GM12878 (cell line): ENCODE data around the gene SSBP3. TPM values are rescaled to one million over a fixed set of nuclear protein-coding genes. Genes with fewer than 3 reads are reported as not detected.

ENCODE experiments used
- ATF7 ChIP-seq: fragments of 450-650 bp; IDR thresholded peaks from 2 replicates; pipeline ENCODE4 v1.6.1; 2016; ENCODE audit warnings: low read depth, mild to moderate bottlenecking
- BMI1 ChIP-seq: fragments of 450-650 bp; IDR thresholded peaks from 2 replicates; pipeline ENCODE4 v1.6.1; 2016; ENCODE audit warnings: mild to moderate bottlenecking, moderate library complexity, borderline replicate concordance
- CBX3 ChIP-seq: fragments of 200-600 bp; sonication (generic); IDR thresholded peaks from 2 replicates; pipeline ENCODE4 v1.6.1; 2016; ENCODE audit warnings: low read depth, borderline replicate concordance
- DPF2 ChIP-seq: fragments of 450-650 bp; IDR thresholded peaks from 2 replicates; pipeline ENCODE4 v1.6.1; 2017; ENCODE audit warnings: mild to moderate bottlenecking
- E2F4 ChIP-seq: IDR thresholded peaks from 2 replicates; pipeline ENCODE4 v1.6.1; 2012; ENCODE audit warnings: low read depth, low read length, improper control_type of control experiment
- EGR1 ChIP-seq, 2 experiments: IDR thresholded peaks; 1 replicate in 1 of 2; 2 replicates in 1 of 2; pipeline ENCODE4 v1.6.1; 2011 to 2012; ENCODE audit warnings: low read depth in 2 of 2, low read length in 2 of 2, borderline replicate concordance in 1 of 2, mild to moderate bottlenecking in 1 of 2, moderate library complexity in 1 of 2
- EP300 ChIP-seq, 2 experiments: fragments of 150-350 bp in 1 of 2; IDR thresholded peaks; 2 replicates each; pipeline ENCODE4 v1.6.1; 2011 to 2012; ENCODE audit warnings: low read depth in 2 of 2, low read length in 2 of 2, borderline replicate concordance in 1 of 2, improper control_type of control experiment in 1 of 2, inconsistent platforms in 1 of 2; ENCODE audit not compliant: control insufficient read depth in 1 of 2
- MTA3 ChIP-seq: IDR thresholded peaks from 2 replicates; pipeline ENCODE4 v1.6.1; 2012; ENCODE audit warnings: low read length, inconsistent platforms, borderline replicate concordance
- NFYA ChIP-seq: IDR thresholded peaks from 2 replicates; pipeline ENCODE4 v1.6.1; 2011; ENCODE audit warnings: low read depth, mild to moderate bottlenecking, low read length, improper control_type of control experiment, borderline replicate concordance
- NKRF ChIP-seq: fragments of 450-650 bp; conservative IDR thresholded peaks from 2 replicates; pipeline ENCODE4 v1.6.1; 2017; ENCODE audit warnings: mild to moderate bottlenecking, moderate library complexity
- NR2C2 ChIP-seq: IDR thresholded peaks from 2 replicates; pipeline ENCODE4 v1.6.1; 2011; ENCODE audit warnings: borderline replicate concordance, low read depth; ENCODE audit not compliant: control insufficient read depth, insufficient read length
- NR2F1 ChIP-seq: fragments of 450-650 bp; conservative IDR thresholded peaks from 2 replicates; pipeline ENCODE4 v1.6.1; 2017; ENCODE audit warnings: mild to moderate bottlenecking
- PKNOX1 ChIP-seq: fragments of 450-650 bp; IDR thresholded peaks from 2 replicates; pipeline ENCODE4 v1.6.1; 2016; ENCODE audit warnings: mild to moderate bottlenecking
- PML ChIP-seq: IDR thresholded peaks from 2 replicates; pipeline ENCODE4 v1.6.1; 2012; ENCODE audit warnings: low read length, inconsistent platforms
- RBBP5 ChIP-seq: fragments of 200-600 bp; sonication (generic); conservative IDR thresholded peaks from 2 replicates; pipeline ENCODE4 v1.6.1; 2016
- RCOR1 ChIP-seq: conservative IDR thresholded peaks from 2 replicates; pipeline ENCODE4 v1.6.1; 2012; ENCODE audit warnings: low read depth, low read length, improper control_type of control experiment
- SIN3A ChIP-seq: IDR thresholded peaks from 2 replicates; pipeline ENCODE4 v1.6.1; 2012; ENCODE audit warnings: low read depth, low read length, improper control_type of control experiment
- SREBF1 ChIP-seq: IDR thresholded peaks from 2 replicates; pipeline ENCODE4 v1.6.1; 2012; ENCODE audit warnings: mild to moderate bottlenecking, low read length
- TCF12 ChIP-seq: IDR thresholded peaks from 2 replicates; pipeline ENCODE4 v1.6.1; 2011; ENCODE audit warnings: low read depth, mild to moderate bottlenecking, low read length
- USF1 ChIP-seq: IDR thresholded peaks from 2 replicates; pipeline ENCODE4 v1.6.1; 2011; ENCODE audit warnings: borderline replicate concordance, low read depth, mild to moderate bottlenecking, moderate library complexity, mixed read lengths, low read length; ENCODE audit not compliant: insufficient read depth; ENCODE audit errors: extremely low read length
- YBX1 ChIP-seq: fragments of 450-650 bp; IDR thresholded peaks from 2 replicates; pipeline ENCODE4 v1.6.1; 2016; ENCODE audit warnings: antibody characterized with exemption
- YY1 ChIP-seq: IDR thresholded peaks from 2 replicates; pipeline ENCODE4 v1.6.1; 2011; ENCODE audit warnings: low read depth, mild to moderate bottlenecking, low read length
- ZBED1 ChIP-seq: IDR thresholded peaks from 2 replicates; pipeline ENCODE4 v1.6.1; 2016; ENCODE audit warnings: borderline replicate concordance
- ZBTB33 ChIP-seq: fragments of 450-650 bp; IDR thresholded peaks from 2 replicates; pipeline ENCODE4 v1.6.1; 2017; ENCODE audit warnings: mild to moderate bottlenecking
- ZNF274 ChIP-seq: IDR thresholded peaks from one replicate; pipeline ENCODE4 v1.8.0; 2011; ENCODE audit not compliant: insufficient read length, insufficient read depth
- polyA plus RNA-seq, 11 experiments: library from polyadenylated mRNA; depleted of rRNA in 4 of 11; unstranded in 6 of 11; stranded (reverse) in 5 of 11; fragments of >200 nt; fragmentation: Nextera tagmentation in 4 of 11; fragmentation: Illumina TruSeq in 1 of 11; extraction: Ambion mirVana in 4 of 11; extraction: Trizol in 1 of 11; gene quantifications; 1 replicate in 1 of 11; 2 replicates in 10 of 11; pipeline versions ENCODE4 v1.2.1 to v1.2.3, GENCODE V29; 2011 to 2016; ENCODE audit warnings: inconsistent platforms in 2 of 11, missing spikeins in 2 of 11, low read depth in 1 of 11
- total RNA-seq, 4 experiments: library from RNA; depleted of rRNA in 3 of 4; stranded (reverse); fragments of >200 nt in 3 of 4; fragmentation: Illumina TruSeq in 1 of 4; extraction: Trizol in 1 of 4; gene quantifications; 2 replicates each; pipeline versions ENCODE4 v1.2.1 to v1.2.3, GENCODE V29; 2013 to 2021

Gene SSBP3
- total and polyA plus RNA-seq, 10 of the 15 experiments (the other 5 are each of a cell fraction or from before 2014, with no cell fraction given): 4.1 to 51.7 (median 17.1) TPM

GRCh38 chr1:54199765-54200518 lies 206.3 kb downstream of the SSBP3 start, which contains the start of the genes CYB5RL and MRPL37 (continued):
- TF ChIP-seq TCF12 (peak; percentile 51; the same call in 1 of the 2 replicates), RBBP5 (no peak), RCOR1 (no peak), BMI1 (no peak), ATF7 (peak; percentile 50), NR2F1 (no peak), EP300 (IDR thresholded peaks at IDR 0.05; ENCODE audit: borderline replicate concordance in 1 of 2, control insufficient read depth in 1 of 2, low read depth in 2 of 2, low read length in 2 of 2) (no peak), EGR1 (IDR thresholded peaks at IDR 0.05; ENCODE audit: borderline replicate concordance in 1 of 2, low read depth in 2 of 2, low read length in 2 of 2) (no peak), CBX3 (no peak), YBX1 (no peak), NKRF (peak; percentile 58; the same call in 1 of the 2 replicates), NR2C2 (no peak), SIN3A (peak; percentile 73), PKNOX1 (peak; percentile 99), E2F4 (peak; percentile 82), ZBTB33 (no peak), NFYA (peak; percentile 84), SREBF1 (no peak), ZBED1 (no peak), MTA3 (no peak), YY1 (peak; percentile 98), USF1 (peak; percentile 34), ZNF274 (no peak), PML (no peak), DPF2 (peak; percentile 96)
